Amniotic stem cell (primary cell): ENCODE results near the gene SHMT2.

Experiments
- DNase-seq: peaks from one replicate; lab custom pipeline; 2025; lab: John Stamatoyannopoulos, UW

SHMT2 gene

DNA sequence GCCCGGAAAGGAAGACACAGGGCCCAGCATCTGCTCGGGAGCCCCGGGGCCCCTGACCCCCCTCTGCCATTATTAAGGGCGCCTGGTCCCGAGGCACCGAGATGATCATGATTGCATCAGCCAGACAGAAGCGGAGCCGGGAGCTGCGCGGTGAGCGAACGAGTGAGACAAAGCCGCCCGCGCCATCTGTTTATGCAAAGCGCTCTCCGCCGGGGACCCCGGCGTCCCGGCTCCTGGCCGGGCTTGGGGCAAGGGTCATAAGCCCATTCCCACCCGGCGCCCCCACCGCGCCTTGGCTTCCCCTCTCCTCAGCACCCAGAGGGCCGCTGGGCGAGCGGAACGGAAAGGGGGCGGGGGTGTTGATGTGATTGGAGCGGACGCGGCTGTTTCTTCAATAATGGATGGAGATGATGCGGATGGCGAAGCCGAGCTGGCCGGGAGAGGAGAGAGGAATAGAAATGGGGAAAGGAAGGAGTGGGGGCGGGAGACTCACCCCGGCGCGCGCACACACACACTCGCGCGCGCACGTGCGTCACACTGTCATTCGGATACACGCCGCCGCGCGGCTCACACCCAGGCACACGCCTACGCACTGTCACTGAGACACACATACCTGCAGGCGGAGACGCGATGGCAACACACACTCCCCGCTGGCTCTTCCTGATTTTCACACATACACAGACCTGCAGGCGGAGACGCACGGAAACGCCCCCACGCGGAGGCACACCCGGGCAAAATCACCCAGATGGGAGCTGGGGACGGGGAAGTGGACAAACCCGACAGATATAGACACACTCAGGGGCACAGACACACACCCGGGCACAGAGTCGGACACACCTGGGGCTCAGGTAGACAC lies 10.8 kb downstream of the SHMT2 start:
- peak; percentile 44 for DNase-seq

- DNase-seq, result no peak
Measured at GRCh38 chr12:57240926-57241401, 11.5 kb downstream of the SHMT2 start.

- no peak for DNase-seq
Measured at GRCh38 chr12:57241402-57242310, 12.1 kb downstream of the SHMT2 start.

GRCh38 chr12:57242329-57242690 lies 12.8 kb downstream of the SHMT2 start:
- no peak for DNase-seq

GRCh38 chr12:57242691-57243454 lies 13.4 kb downstream of the SHMT2 start:
- no peak for DNase-seq

DNA sequence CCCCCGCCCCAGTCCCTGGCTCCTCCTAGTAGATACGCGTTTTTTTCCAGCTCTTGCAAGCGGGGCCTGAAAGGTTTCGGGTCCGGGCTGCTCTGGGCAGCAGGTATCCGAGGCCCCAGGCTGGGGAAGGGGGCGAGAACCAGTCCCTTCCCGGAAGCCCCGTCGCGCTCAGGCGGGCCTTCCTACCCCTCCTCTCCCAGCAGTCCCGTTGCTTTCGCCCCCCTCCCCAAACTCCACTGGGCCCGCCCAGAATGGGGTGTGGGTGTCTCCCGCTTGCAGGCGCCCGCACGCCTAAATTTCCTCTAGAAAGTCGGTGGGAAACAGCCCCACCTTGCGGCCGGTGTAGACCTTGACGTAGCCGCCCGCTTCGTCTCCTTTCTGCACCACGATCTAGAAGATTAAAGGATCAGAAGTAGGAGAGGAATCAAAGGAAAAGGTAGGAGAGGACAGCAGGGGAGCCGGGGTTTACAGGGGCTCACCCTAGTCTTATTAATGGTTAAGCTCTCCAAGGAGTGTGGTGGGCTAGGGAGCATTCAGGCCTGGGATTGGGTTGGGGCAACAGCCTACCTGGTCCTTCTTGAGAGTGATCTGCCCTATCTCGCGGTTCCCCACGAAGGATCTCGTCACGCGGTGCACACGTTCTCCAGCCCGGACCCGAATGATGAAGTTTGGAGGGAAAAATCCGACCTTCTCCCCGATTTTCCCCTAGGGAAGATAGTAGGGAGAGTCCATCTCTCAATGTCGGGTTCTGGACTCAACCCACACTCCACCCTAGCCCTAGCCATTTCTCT lies 14.2 kb downstream of the SHMT2 start:
- peak; percentile 49 for DNase-seq

- no peak for DNase-seq
Measured at GRCh38 chr12:57244312-57244696, 14.8 kb downstream of the SHMT2 start.

- DNase-seq, result no peak
Measured at GRCh38 chr12:57247041-57247440, 17.5 kb downstream of the SHMT2 start.

- DNase-seq, result no peak
Measured at GRCh38 chr12:57248934-57249742, 19.6 kb downstream of the SHMT2 start.

DNA sequence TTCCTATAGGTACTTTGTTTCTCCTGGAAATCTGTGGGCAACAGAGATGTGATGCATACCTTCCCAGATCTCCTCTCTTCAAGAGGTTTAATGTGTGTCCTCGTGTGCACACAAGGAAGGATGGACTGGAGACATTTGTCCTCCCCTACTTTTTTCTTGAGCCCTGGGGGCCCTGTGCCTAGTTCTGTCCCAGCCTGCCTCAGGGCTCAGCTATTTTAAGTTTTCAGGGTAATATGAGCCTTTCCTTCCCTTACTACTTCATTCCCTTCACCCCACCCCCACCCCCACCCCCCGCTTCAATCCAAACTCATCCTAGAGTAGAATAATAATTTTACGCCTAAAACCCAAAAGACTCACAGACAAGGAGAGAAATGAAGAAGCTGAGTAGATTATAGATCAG lies 21.0 kb downstream of the SHMT2 start:
- DNase-seq, result no peak

DNA sequence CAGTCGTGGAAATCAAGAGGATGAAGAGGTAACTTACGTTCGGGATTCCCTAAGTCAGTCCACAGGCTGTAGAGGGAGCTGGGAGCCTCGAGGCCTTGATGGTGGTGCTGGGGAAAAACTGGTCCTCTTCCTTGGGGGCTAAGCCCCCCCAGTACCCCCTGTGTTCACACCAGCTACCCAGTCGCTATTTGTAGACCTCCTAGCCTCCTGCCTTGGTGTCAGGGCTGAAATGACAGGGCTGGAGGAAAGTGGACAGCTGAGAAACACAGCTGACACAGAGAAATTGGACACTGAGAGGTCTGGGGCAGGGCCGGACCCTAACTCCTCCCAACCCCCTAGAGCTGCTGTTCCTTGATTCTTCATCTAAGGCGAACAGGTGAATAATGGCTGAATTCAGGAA lies 21.4 kb downstream of the SHMT2 start, which contains the start of gene STAC3:
Gene STAC3 (minus strand): TSS at position 232 of the 400 bp plus-strand sequence. CDS start 1,551 bp downstream, outside the sequence.
- DNase-seq, result no peak

GRCh38 chr12:57254506-57255280 lies 25.2 kb downstream of the SHMT2 start:
- no peak for DNase-seq

- no peak for DNase-seq
Measured at GRCh38 chr12:57255916-57256315, 26.4 kb downstream of the SHMT2 start.

GRCh38 chr12:57258977-57259970 lies 29.8 kb downstream of the SHMT2 start:
- no peak for DNase-seq

DNA sequence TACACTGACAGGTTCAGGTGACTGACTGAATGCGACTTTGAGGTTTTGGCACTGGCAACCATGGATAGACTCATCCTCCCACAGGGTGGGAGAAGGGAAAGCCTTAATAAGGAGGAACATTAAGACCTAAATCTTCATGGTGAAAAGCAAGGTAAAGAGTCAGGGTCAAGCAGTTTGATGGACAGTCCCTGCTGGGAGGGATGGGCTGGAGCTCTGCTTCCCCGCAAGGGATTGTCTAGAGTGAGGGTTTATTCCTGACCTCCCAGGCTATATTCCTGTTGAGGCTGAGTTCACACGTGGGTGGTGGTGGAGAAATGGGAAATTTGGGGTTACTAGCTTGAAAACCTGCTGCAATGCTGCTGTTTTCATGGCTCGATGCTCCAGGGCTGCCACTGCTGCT lies 30.9 kb downstream of the SHMT2 start:
- no peak for DNase-seq

- DNase-seq, result no peak
Measured at GRCh38 chr12:57261428-57261865, 31.9 kb downstream of the SHMT2 start.

- DNase-seq, result no peak
Measured at GRCh38 chr12:57262126-57262822, 32.8 kb downstream of the SHMT2 start.

DNA sequence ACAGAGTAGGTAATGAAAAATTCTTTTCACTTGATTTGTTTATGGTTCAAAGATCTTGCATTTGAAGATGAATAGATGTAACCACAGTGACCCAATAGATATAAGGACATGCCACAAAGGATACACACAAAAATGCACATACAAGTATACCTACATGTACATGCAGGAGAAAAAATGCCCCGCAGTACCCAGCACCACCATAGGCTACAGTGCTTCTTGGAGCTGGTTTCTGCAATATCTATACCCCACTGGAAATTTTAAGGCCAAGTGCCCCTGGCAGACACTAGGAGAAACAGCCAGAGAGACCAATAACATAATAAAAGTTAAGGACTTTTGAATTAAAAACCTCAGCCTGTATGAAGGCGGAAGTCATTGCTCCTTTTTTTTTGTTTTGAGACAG lies 33.6 kb downstream of the SHMT2 start:
- no peak for DNase-seq
